Measurements from ENCODE around the gene RRAGC. TPM values are rescaled to one million over a fixed set of nuclear protein-coding genes. Genes with fewer than 3 reads are reported as not detected.

Gene RRAGC
- total and polyA plus RNA-seq, 2 of the 13 experiments (the other 11 are each of a cell fraction or from before 2014, with no cell fraction given): 7.6 to 8.0 TPM

DNA sequence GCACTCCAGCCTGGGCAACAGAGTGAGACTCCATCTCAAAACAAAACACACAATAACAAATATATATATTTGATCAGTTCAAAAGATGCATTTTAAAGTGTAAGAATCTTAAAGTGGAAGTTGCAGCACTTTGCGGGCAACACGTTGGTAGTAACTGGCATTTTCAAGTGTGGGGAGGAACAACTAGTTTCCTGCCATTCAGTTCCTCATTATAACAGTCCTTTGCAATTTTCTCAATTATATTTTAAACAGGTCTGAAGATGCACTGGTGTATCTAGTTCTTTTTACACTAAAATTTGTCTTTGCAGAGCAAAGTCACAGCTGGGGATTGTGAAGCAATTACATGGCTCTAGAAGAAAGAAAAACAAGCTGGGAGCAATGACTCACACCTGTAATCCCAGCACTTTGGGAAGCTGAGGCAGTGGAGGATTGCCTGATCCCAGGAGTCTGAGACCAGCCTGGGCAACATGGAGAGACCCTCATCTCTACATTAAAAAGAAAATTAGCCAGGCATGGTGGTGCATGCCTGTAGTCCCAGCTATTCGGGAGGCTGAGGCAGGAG, 25.3 kb downstream of the RRAGC start:
- H2AFZ ChIP-seq (ENCODE audit: low read length): no peak overlapping the region
- BruUV-seq (replicated peaks): no TSS peak
- no peak for DNase-seq (ENCODE audit: low spot score)
- H3K79me2 ChIP-seq (ENCODE audit: insufficient read depth, low read length): no peaks in the 10 kb centered on the region
- H3K4me2 ChIP-seq (ENCODE audit: low read depth, low read length): no peak overlapping the region
- no peak overlapping the region for H3K27ac ChIP-seq (ENCODE audit: extremely low read length, insufficient read depth, low read length)
- H3K9ac ChIP-seq (ENCODE audit: insufficient read depth, low read depth, low read length): no peak overlapping the region
- ChIA-PET CTCF (ENCODE audit: low intra/inter-chr PET ratio, low total read pairs) (interaction anchor here (1.8 to 2.2 kb wide), 2 partner anchors 226 to 808 kb away, joined by 9 to 11 read pairs; no protein-coding TSS in a partner anchor), POLR2A (no interaction called here)
- TF ChIP-seq MEF2D (CRISPR knock-in tag; IDR thresholded peaks at IDR 0.05) (no peak), ZSCAN30 (CRISPR knock-in tag; IDR thresholded peaks at IDR 0.05) (no peak)
- TF ChIP-seq, protein P1, sequence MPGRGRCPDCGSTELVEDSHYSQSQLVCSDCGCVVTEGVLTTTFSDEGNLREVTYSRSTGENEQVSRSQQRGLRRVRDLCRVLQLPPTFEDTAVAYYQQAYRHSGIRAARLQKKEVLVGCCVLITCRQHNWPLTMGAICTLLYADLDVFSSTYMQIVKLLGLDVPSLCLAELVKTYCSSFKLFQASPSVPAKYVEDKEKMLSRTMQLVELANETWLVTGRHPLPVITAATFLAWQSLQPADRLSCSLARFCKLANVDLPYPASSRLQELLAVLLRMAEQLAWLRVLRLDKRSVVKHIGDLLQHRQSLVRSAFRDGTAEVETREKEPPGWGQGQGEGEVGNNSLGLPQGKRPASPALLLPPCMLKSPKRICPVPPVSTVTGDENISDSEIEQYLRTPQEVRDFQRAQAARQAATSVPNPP (CRISPR knock-in tag; IDR thresholded peaks at IDR 0.05): no peak
- peaks cover 0 to 21% of the 10 kb centered on the region in 2 experiments; a peak in 4 of 5 replicates for H3K27me3 ChIP-seq (ENCODE audit: control insufficient read depth in 1 of 2, insufficient read depth in 2 of 2, low read length in 2 of 2)
- H3K4me3 ChIP-seq (replicated peaks in 1 of 3; ENCODE audit: insufficient read depth in 1 of 3, low read depth in 2 of 3, low read length in 3 of 3): no peak overlapping the region
- H3K9me3 ChIP-seq (ENCODE audit: low read length): no peaks in the 10 kb centered on the region
- no peak for ATAC-seq
- FAIRE-seq: no peak
- WGBS (ENCODE audit: low lambda C conversion rate): 52% methylated on average over 3 of the region's 3 CpGs
- no peaks in the 10 kb centered on the region for H4K20me1 ChIP-seq (ENCODE audit: insufficient read depth, low read length)
- intact Hi-C loops (cut with micrococcal nuclease; ENCODE audit: unreplicated experiment): loop anchor here (2.0 kb wide), 1 partner anchor 226 kb away; no protein-coding TSS in a partner anchor
- no peaks in the 10 kb centered on the region for H3K4me1 ChIP-seq (ENCODE audit: insufficient read depth, low read length)
- in situ Hi-C loops (cut with HindIII; ENCODE audit: extremely low pct_ligation_motif_present, low pct_unique_long_range_greater_than_20kb): no loop called here
- H3K36me3 ChIP-seq (replicated peaks in 1 of 2; ENCODE audit: control insufficient read depth in 1 of 2, insufficient read depth in 2 of 2, low read length in 2 of 2): peaks cover 4 to 11% of the 10 kb centered on the region in 2 experiments

DNA sequence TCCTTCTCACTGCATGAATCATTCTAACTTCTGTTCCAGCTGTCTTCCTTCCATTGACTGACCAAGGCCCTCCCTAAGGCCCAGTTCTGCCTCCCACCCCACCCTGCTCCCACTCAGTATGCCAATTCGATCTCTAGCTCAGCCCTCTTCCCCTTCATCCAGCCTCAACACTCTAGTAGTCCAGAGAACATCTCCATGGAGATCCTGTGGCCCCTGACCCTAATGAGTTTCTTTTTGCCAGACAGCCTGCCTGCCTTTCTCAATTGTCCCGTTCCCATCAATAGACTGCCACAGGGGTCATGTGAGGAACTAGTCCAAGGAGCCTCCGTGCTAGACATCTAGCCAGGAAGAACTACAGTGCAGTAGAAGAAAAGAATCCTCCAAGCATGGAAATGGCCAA, 26.4 kb downstream of the RRAGC start:
- H2AFZ ChIP-seq (ENCODE audit: low read length): no peak overlapping the region
- in situ Hi-C loops (cut with HindIII; ENCODE audit: extremely low pct_ligation_motif_present, low pct_unique_long_range_greater_than_20kb): no loop called here
- no peak for ATAC-seq
- WGBS (ENCODE audit: low lambda C conversion rate): 16% methylated on average over 3 of the region's 3 CpGs
- H4K20me1 ChIP-seq (ENCODE audit: insufficient read depth, low read length): no peaks in the 10 kb centered on the region
- intact Hi-C loops (cut with micrococcal nuclease; ENCODE audit: unreplicated experiment): no loop called here
- no peaks in the 10 kb centered on the region for H3K79me2 ChIP-seq (ENCODE audit: insufficient read depth, low read length)
- POLR2A ChIA-PET: no interaction called here
- peaks cover 0 to 24% of the 10 kb centered on the region in 2 experiments; a peak in 4 of 5 replicates for H3K27me3 ChIP-seq (ENCODE audit: control insufficient read depth in 1 of 2, insufficient read depth in 2 of 2, low read length in 2 of 2)
- no peaks in the 10 kb centered on the region for H3K4me1 ChIP-seq (ENCODE audit: insufficient read depth, low read length)
- H3K4me2 ChIP-seq (ENCODE audit: low read depth, low read length): no peak overlapping the region
- no peak for DNase-seq (ENCODE audit: low spot score)
- no peak for FAIRE-seq
- peaks cover 0 to 1% of the 10 kb centered on the region in 2 experiments; a peak in 2 of 5 replicates for H3K36me3 ChIP-seq (replicated peaks in 1 of 2; ENCODE audit: control insufficient read depth in 1 of 2, insufficient read depth in 2 of 2, low read length in 2 of 2)
- H3K9ac ChIP-seq (ENCODE audit: insufficient read depth, low read depth, low read length): no peak overlapping the region
- CTCF ChIA-PET (ENCODE audit: low intra/inter-chr PET ratio, low total read pairs): no interaction called here
- no peak overlapping the region for H3K4me3 ChIP-seq (replicated peaks in 1 of 3; ENCODE audit: insufficient read depth in 1 of 3, low read depth in 2 of 3, low read length in 3 of 3)
- no TSS peak for BruUV-seq (replicated peaks)
- H3K9me3 ChIP-seq (ENCODE audit: low read length): no peaks in the 10 kb centered on the region
- H3K27ac ChIP-seq (ENCODE audit: extremely low read length, insufficient read depth, low read length): no peak overlapping the region
- TF ChIP-seq ZBTB34 (CRISPR knock-in tag; IDR thresholded peaks at IDR 0.05) (no peak), ZSCAN29 (CRISPR knock-in tag; conservative IDR thresholded peaks at IDR 0.05) (no peak), ZNF431 (CRISPR knock-in tag; IDR thresholded peaks at IDR 0.05; ENCODE audit: borderline replicate concordance, low read depth) (no peak)
